Mucosa of descending colon (tissue), 3 donors: ENCODE data around the gene DLG2. TPM values are rescaled to one million over a fixed set of nuclear protein-coding genes. Genes with fewer than 3 reads are reported as not detected.

Experiments
- ATAC-seq: fragments of 200-7000 bp; cut with Tn5 transposase; one replicate; pipeline ENCODE4 v1.9.1; 2020; ENCODE audit warnings: mild to moderate bottlenecking, moderate library complexity
- DNase-seq, 3 donors: peaks; one replicate each; pipeline ENCODE4 v3.0.0-alpha.2; 2020
- H3K36me3 ChIP-seq: fragments of 200-600 bp; one replicate; pipeline ENCODE4 v1.8.0; 2021; ENCODE audit warnings: low read depth, mild to moderate bottlenecking
- H3K4me1 ChIP-seq: fragments of 200-600 bp; one replicate; pipeline ENCODE4 v1.8.0; 2021; ENCODE audit warnings: low read depth, mild to moderate bottlenecking
- H3K4me3 ChIP-seq: fragments of 200-600 bp; one replicate; pipeline ENCODE4 v1.8.0; 2021; ENCODE audit warnings: mild to moderate bottlenecking
- H3K9me3 ChIP-seq: fragments of 200-600 bp; one replicate; pipeline ENCODE4 v1.8.0; 2021; ENCODE audit warnings: mild to moderate bottlenecking
- CTCF ChIP-seq: fragments of 200-600 bp; IDR thresholded peaks from one replicate; pipeline ENCODE4 v1.8.0; 2022; ENCODE audit warnings: antibody characterized with exemption, mild to moderate bottlenecking
- intact Hi-C, 2 donors: fragments of 100-400 bp; cut with DNase I in 1 of 2; cut with micrococcal nuclease in 1 of 2; formaldehyde crosslinking; loops; one replicate each; pipeline versions ENCODE4 v1.11.0 to v1.11.1; 2022; cut with DNase I, micrococcal nuclease
- total RNA-seq, 3 donors: library from RNA; stranded (reverse); fragmentation: NEBNext Ultra II Directional in 2 of 3; extraction: Animal tissue kit (Norgen Biotek cat#: 25700) in 2 of 3; gene quantifications; one replicate each; pipeline versions ENCODE4 v1.2.1 to v1.2.4, GENCODE V29; 2021 to 2023
- donor health status: DM: no; HTN: no; CAD: no; lungs with moderate emphysema.
- donor health status: DM: no; HTN: no; CAD: no.
- donor health status: DM: no; HTN: yes; CAD: no.

Gene DLG2
- total RNA-seq, 3 donors from 2014 or later, result 2.1 to 11.1 (median 2.4) TPM

- peak in 2 of 3 donors; percentile 21 to 57 for DNase-seq
- ATAC-seq, result peak; percentile 61
- no peaks in the 10 kb centered on the region for H3K36me3 ChIP-seq
- H3K9me3 ChIP-seq, result no peaks in the 10 kb centered on the region
- intact Hi-C loops, result no loop called here
- H3K4me3 ChIP-seq, result no peak overlapping the region
- H3K4me1 ChIP-seq, result peaks cover 8% of the 10 kb centered on the region
- no peak for TF ChIP-seq CTCF
Measured at GRCh38 chr11:84645988-84646694, 981.0 kb downstream of the DLG2 start.

- intact Hi-C loops, result no loop called here
- DNase-seq (no peak), ATAC-seq (no peak)
- Histone ChIP-seq H3K36me3 (no peaks in the 10 kb centered on the region), H3K4me3 (no peak overlapping the region), H3K9me3 (no peaks in the 10 kb centered on the region), H3K4me1 (peaks cover 8% of the 10 kb centered on the region)
- TF ChIP-seq CTCF, result no peak
Measured at GRCh38 chr11:84642500-84642899, 984.6 kb downstream of the DLG2 start.

GRCh38 chr11:84634309-84634708, 992.8 kb downstream of the DLG2 start:
- intact Hi-C loops, result no loop called here
- H3K9me3 ChIP-seq, result no peaks in the 10 kb centered on the region
- H3K4me3 ChIP-seq, result no peak overlapping the region
- peak in 1 of 3 donors; percentile 33 for DNase-seq
- H3K4me1 ChIP-seq, result no peaks in the 10 kb centered on the region
- H3K36me3 ChIP-seq, result no peaks in the 10 kb centered on the region
- TF ChIP-seq CTCF, result no peak
- peak; percentile 60 for ATAC-seq

GRCh38 chr11:84628871-84629620, 998.1 kb downstream of the DLG2 start:
- Histone ChIP-seq H3K9me3 (no peaks in the 10 kb centered on the region), H3K4me1 (no peaks in the 10 kb centered on the region), H3K36me3 (no peaks in the 10 kb centered on the region), H3K4me3 (no peak overlapping the region)
- no peak for TF ChIP-seq CTCF
- DNase-seq (no peak), ATAC-seq (no peak)
- intact Hi-C loops, result no loop called here

- no peaks in the 10 kb centered on the region for H3K9me3 ChIP-seq
- ATAC-seq, result no peak
- no peaks in the 10 kb centered on the region for H3K4me1 ChIP-seq
- no peak for DNase-seq
- intact Hi-C loops, result no loop called here
- no peak for TF ChIP-seq CTCF
- no peaks in the 10 kb centered on the region for H3K36me3 ChIP-seq
- H3K4me3 ChIP-seq, result no peak overlapping the region
Measured at GRCh38 chr11:84626256-84626655, 1000.9 kb downstream of the DLG2 start.
